ENCODE results near the gene SOX5. TPM values are rescaled to one million over a fixed set of nuclear protein-coding genes. Genes with fewer than 3 reads are reported as not detected.
"Not testable (repeated sequence)": the region's sequence is repeated elsewhere in the genome, so short reads cannot be mapped to it uniquely, and the experiment has no call there.

Gene SOX5
- total and polyA plus RNA-seq, 9 of the 15 experiments (the other 6 are each of a cell fraction or from before 2014, with no cell fraction given), result 8.3 to 16.5 (median 11.9) TPM

GRCh38 chr12:23507785-23508184, 441.7 kb downstream of the SOX5 start:
- not testable (repeated sequence) for H3K27me3 ChIP-seq (ENCODE audit: control insufficient read depth in 2 of 2, insufficient read depth in 2 of 2, low read length in 2 of 2)

More at GRCh38 chr12:23507785-23508184, 441.7 kb downstream of the SOX5 start:
- Histone ChIP-seq H2AFZ (ENCODE audit: low read depth, low read length) (peak overlapping the region; percentile 53), H3K4me1 (replicated peaks in 1 of 2; ENCODE audit: control insufficient read depth in 2 of 2, insufficient read depth in 2 of 2, low read length in 2 of 2) (peaks cover 0 to 11% of the 10 kb centered on the region in 2 experiments; a peak in 3 of 5 replicates), H3K9ac (ENCODE audit: insufficient read depth in 1 of 2, low read depth in 2 of 2, low read length in 2 of 2) (peak overlapping the region in 1 of 2 experiments; percentile 77; a peak in 2 of 4 replicates), H3K4me2 (ENCODE audit: insufficient read depth, low read length) (peak overlapping the region; percentile 72), H3K79me2 (ENCODE audit: control insufficient read depth, insufficient read depth, low read length) (peaks cover 66% of the 10 kb centered on the region), H3K27ac (ENCODE audit: extremely low read depth, low read depth, low read length) (peak overlapping the region; percentile 79), H3K4me3 (peak overlapping the region; percentile 43)
- H3K36me3 ChIP-seq (ENCODE audit: control insufficient read depth, insufficient read depth, low read length); H3K9me3 ChIP-seq (replicated peaks; ENCODE audit: control insufficient read depth, insufficient read depth, low read depth, low read length); CTCF ChIA-PET (ENCODE audit: low intra/inter-chr PET ratio); in situ Hi-C loops (cut with MboI); H4K20me1 ChIP-seq (replicated peaks; ENCODE audit: control insufficient read depth, insufficient read depth, low read length); POLR2A ChIA-PET; H3K9me1 ChIP-seq (ENCODE audit: control insufficient read depth, insufficient read depth, low read length); BruUV-seq (replicated peaks); ATAC-seq; FAIRE-seq; TF ChIP-seq JUND (IDR thresholded peaks at IDR 0.05; ENCODE audit: borderline replicate concordance, low read depth, low read length): not testable (repeated sequence)
- intact Hi-C loops (cut with micrococcal nuclease), result loop anchor here (2.0 to 10.0 kb wide), 3 partner anchors 51 to 303 kb away; no protein-coding TSS in a partner anchor
- 0 out of 2 replicates have a peak, but pooled peaks have one; percentile 41 for TF ChIP-seq NFRKB (IDR thresholded peaks at IDR 0.05; ENCODE audit: low read depth)
- TF ChIP-seq POLR2A (conservative IDR thresholded peaks at IDR 0.05), result 0 out of 2 replicates have a peak, but pooled peaks have one; percentile 36
- 0 out of 2 replicates have a peak, but pooled peaks have one; percentile 33 for TF ChIP-seq FOSL1 (tag; conservative IDR thresholded peaks at IDR 0.05)
- TF ChIP-seq DPF2 (IDR thresholded peaks at IDR 0.05), result peak; percentile 17; the same call in 1 of the 2 replicates
- TF ChIP-seq SMARCE1 (IDR thresholded peaks at IDR 0.05), result peak; percentile 34; the same call in 1 of the 2 replicates
- peak; percentile 43; the same call in 1 of the 2 replicates for TF ChIP-seq EP400 (IDR thresholded peaks at IDR 0.05)
- TF ChIP-seq CEBPB (tag; IDR thresholded peaks at IDR 0.05), result peak; percentile 65
- TF ChIP-seq SMARCA4 (IDR thresholded peaks at IDR 0.05), result 0 out of 2 replicates have a peak, but pooled peaks have one; percentile 29
- TF ChIP-seq JUND (tag; IDR thresholded peaks at IDR 0.05; ENCODE audit: borderline replicate concordance, low read depth, low read length), result peak; percentile 10; the same call in 1 of the 3 replicates
- TF ChIP-seq, protein P1, sequence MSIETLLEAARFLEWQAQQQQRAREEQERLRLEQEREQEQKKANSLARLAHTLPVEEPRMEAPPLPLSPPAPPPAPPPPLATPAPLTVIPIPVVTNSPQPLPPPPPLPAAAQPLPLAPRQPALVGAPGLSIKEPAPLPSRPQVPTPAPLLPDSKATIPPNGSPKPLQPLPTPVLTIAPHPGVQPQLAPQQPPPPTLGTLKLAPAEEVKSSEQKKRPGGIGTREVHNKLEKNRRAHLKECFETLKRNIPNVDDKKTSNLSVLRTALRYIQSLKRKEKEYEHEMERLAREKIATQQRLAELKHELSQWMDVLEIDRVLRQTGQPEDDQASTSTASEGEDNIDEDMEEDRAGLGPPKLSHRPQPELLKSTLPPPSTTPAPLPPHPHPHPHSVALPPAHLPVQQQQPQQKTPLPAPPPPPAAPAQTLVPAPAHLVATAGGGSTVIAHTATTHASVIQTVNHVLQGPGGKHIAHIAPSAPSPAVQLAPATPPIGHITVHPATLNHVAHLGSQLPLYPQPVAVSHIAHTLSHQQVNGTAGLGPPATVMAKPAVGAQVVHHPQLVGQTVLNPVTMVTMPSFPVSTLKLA (conservative IDR thresholded peaks at IDR 0.05), result 0 out of 4 replicates have a peak, but pooled peaks of 1 of the 2 experiments have one; percentile 41
- peak in 1 of 4 experiments; percentile 61 for DNase-seq (ENCODE audit: extremely low read depth in 1 of 4, low spot score in 3 of 4)
- 12% methylated on average over 4 of the region's 4 CpGs for WGBS (ENCODE audit: insufficient coverage, low coverage, missing lambda C conversion rate)
